Stimulated activated CD4-positive, alpha-beta T cell treated with anti-CD3 and anti-CD28 coated beads, Interleukin-2, amount 100 ng/mL, for 4 hours (primary cell): ENCODE results near the gene GNG4.
"Not testable (repeated sequence)": the region's sequence is repeated elsewhere in the genome, so short reads cannot be mapped to it uniquely, and the experiment has no call there.

ENCODE experiments used
- DNase-seq: peaks from one replicate; pipeline ENCODE4 v3.0.0-alpha.2; 2020; ENCODE audit warnings: low read depth

The GNG4 gene

DNA sequence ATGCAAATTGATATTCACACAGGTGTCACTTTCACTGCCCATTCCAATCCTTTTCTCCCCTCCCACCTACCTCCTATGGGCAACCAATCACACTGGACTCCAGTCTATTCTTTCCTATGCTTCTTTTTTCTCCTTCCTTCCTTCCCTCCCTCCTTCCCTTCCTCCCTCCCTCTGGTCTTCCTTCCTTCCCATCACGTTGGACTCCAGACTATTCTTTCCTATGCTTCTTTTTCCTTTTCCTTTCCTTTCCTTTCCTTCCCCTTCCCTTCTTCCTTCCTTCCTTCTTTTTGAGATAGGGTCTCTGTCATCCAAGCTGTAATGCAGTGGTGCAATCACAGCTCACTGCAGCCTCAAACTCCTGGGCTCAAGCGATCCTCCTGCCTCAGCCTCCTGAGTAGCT is 64.6 kb downstream of the GNG4 start:
- no peak for DNase-seq

DNA sequence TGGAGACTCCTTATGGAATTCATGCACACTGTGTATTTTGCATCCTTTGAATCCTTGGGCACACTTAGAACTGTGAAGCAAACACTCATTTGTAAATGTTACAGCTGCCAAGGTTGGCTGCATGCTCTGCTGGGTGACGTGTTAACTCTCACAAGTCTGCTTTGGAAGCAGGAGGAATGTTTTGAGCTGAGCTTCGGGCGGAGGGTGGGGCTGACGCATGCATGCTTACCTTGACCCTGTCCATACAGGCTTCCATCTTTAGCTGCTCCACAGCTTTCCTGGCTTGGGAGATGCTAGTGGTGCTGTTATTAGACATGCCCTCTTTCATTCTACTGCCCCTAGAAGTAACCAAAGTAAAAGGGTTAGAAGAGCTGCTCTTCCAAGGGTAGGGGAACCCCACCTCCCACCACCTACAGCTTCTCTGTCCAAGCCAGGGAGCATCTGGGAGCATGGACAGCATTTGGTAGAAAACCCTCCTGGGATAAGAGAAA is 66.0 kb downstream of the GNG4 start:
- DNase-seq: no peak

DNA sequence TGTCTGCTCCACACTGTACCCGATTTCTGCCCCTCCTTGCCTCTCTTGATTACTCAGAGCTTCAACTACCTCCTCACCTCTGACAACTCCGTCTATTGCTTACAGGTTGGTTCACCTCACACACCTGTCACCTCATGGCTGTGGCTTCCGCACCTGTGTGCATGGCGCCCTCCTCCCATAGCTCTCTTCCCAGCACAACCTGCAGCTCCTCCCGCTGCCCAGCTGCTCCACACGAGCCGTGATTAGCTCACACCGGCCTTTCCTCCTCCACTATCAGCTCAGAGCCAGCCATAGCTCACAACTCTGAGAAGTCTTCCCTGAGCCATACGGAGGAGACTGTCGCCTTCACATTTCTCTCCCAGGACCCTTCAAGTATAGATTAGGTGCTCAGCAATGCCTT is 67.5 kb downstream of the GNG4 start:
- no peak for DNase-seq

DNA sequence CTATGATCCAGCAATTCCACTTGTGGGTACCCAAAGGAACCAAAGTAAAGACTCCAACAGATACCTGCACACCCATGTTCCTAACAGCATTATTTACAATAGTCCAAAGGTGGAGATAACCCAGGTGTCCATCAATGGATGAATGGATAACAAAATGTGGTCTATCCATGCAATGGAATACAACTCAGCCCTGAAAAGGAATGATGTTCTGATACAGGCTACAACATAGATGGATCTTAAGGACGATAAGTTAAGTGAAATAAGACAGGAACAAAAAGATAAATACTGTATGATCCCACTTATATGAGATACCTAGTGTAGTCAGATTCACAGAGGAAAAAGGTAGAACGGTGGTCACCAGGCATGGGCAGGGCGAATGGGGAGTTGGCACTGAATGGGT is 69.7 kb downstream of the GNG4 start:
- no peak for DNase-seq

DNA sequence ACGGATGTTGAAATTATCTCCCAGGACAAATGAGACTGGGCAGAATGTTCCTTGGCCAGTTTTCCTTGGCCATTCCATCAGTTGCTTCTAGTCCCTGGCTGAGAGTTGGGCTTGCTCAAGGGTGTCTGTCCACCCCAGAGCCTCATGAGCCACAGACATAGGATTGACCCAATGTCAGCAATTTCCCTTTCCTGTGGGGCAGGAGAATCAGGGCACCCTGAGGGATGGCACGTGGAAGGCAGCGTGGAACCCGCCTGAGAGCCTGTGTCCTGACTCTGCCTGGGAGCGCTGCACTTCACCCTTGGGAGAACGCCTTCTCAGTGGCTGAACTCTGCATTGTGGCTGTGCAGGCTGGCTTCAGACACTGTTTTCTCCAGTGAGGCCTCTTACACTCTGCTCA is 74.0 kb downstream of the GNG4 start:
- DNase-seq: no peak

DNA sequence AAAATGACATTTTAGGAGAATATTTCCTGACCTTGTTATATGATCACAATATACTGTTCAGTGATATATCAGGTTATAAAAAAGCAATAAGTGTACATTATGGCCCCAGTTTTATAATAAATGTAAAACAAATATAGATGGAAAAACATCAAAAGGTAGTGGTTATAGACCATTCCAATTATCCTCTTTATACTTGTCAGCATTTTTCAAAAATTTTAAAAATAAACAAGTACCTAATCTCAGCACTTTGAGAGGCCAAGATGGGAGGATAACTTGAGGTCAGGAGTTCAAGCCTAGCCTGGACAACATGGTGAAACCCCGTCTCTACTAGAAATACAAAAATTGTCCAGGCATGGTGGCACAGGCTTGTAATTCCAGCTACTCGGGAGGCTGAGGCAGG is 75.7 kb downstream of the GNG4 start:
- no peak for DNase-seq

DNA sequence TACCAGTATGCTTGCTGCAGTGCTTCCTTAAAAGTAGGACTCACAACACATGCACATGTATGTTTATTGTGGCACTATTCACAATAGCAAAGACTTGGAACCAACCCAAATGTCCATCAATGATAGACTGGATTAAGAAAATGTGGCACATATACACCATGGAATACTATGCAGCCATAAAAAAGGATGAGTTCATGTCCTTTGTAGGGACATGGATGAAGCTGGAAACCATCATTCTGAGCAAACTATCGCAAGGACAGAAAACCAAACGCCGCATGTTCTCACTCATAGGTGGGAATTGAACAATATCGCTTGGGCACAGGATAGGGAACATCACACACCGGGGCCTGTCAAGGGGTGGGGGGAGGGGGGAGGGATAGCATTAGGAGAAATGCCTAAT is 76.6 kb downstream of the GNG4 start:
- DNase-seq: not testable (repeated sequence)

DNA sequence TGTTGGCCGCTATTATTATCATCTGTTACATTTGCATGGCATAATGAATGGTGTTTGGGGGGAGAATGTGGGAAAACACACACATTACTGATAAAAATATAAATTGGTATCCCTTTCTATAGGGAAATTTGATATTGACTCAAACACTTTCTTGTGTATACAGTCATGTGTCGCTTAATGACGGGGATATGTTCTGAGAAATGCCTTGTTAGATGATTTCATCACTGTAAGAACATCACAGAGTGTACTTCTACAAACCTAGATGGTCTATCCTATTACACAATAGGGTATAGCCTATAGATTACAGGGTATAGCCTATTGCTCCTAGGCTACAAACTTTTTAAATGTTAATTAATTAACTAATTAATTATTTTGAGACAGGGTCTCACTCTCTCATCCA is 78.1 kb downstream of the GNG4 start:
- no peak for DNase-seq

DNA sequence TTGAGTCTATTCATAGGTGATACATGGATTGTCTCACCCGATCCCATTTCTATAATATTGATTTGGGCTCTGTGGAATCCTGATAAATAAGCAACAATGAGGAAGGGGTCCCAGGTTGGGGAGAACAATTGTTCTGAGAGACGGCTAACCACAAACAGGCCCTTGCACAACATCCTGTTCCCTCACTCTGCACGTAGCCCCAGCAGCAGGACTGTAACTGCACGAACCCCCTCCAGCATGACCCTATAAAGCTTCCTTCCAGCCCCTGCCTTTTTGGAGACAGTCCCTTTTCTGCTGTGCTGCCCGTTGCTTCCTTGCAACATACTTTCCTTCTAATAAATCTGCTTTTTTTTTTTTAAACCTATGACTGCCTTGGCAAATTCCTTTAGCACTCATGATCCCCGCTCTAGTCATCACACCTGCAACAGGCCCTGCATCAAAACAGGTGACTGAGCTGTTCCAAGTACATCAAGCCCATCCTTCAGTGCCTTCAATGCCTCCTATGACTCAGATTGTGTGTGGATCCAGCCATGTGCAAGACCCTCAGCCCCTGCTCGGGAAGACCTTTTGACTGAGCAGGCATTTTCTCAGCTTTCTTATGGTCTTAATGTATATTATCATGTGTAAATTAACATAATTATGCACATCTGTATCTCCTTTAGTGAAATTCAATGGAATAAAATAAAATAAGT is 81.6 kb downstream of the GNG4 start:
- DNase-seq: no peak

DNA sequence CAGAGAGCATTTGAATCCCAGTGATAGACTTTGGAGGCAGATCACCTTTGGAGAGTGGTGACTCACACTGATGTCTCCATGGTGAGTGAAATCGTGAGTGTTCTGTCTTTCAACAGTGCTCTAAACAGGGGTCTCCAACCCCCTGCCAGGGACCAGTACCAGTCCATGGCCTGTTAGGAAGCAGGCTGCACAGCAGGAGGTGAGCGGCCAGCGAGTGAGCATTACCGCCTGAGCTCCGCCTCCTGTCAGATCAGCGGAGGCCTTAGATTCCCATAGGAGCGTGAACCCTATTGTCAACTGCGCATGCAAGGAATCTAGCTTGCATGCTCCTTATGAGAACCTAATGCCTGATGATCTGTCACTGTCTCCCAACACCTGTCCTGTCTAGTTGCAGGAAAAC is 83.5 kb downstream of the GNG4 start:
- no peak for DNase-seq

DNA sequence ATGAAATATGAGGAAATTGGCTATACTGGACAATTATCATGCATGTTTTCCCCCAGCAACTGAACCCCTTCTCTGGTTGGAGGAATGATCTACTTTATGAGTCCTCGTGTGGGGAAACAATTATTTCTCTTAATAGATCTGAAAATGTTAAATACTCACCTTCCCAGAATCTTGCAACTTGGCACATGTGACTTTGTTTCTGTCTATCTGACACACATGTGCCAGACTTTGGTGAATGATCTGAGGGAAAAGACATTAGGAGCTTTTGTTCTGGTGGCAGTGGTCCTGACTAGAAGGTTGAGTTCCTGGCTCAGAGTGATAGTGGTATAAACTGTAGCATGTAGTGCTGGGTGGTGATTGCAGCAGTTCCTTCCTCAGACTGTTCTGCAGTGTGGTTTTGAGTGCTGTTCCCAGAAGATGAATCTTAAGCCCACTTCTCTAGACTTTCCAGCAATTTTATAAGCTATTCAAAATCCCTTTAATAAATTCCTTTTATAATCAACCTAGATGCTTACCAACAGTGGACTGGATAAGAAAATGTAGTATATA is 86.0 kb downstream of the GNG4 start:
- no peak for DNase-seq

DNA sequence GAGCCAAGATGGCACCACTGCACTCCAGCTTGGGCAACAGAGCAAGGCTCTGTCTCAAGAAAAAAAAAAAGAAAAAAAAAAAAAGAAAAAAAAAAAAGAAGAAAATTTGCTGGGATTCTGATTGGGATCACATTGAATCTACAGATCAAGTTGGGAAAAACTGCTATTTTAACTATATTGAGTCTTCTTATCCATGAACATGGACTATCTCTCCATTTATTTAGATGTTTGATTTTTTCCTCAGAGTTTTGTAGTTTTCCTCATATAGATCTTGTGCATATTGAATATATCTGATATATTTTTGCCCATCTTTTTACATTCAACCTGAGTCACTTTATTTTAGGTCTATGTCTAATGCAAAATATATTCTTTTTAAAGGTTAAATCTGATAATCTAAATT is 87.0 kb downstream of the GNG4 start:
- DNase-seq: no peak

DNA sequence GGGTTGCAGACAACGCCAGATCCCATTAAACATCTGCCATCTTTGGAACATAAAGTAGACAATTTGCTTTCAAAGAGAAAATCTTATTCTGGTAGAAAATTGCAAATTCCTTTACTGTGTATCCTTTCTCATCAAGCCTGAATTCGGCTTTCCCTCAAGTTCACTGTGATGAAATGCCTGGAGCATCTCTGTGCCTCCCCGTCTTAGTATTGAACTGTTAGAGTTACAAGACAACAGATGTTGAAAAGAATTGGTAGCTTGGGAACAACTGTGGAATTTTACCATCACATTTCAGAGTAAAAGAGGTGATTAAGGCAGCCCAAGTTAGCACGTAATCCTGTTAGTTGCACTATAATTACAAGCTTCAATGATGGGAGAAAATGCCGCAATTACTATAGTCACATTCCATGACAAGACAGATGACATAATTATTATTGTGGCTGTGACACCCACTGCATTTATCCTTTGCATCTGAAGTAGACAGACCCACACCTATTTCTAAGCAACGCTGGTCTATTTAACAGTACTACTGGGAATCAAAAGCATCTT is 90.9 kb downstream of the GNG4 start:
- no peak for DNase-seq

DNA sequence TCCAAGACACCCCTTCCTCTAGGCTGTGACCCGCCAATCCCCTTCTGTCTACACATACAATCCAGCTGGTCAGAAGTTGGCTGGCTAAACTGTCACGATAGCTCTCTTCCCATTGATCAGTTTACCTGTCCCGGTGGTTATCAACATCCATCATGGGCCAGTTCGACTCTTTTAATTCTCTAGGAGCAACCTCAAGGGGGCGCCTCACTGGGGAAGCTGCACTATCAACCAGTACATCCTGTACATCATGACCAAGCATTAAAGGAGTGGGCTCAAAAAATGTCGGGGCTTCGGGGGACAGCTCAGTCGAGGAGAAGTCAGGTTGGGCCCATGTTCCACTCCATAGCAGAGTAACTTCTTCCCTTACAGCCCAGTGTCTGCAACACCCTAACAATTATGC is 92.1 kb downstream of the GNG4 start:
- no peak for DNase-seq

DNA sequence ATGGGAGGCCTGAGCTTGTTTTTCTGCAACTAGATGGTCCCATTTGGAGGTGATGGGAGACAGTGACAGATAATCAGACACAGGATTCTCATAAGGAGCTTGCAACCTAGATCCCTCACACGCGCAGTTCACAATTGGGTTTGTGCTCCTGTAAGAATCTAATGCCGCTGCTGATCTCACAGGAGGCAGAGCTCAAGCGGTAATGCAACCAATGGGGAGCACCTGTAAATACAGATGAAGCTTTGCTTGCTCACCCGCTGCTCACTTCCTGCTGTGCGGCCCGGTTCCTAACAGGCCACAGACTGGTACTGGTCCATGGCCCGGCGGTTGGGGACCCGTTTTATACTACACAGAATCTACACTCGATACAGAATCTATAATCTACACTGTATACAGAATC is 92.8 kb downstream of the GNG4 start:
- DNase-seq: no peak

DNA sequence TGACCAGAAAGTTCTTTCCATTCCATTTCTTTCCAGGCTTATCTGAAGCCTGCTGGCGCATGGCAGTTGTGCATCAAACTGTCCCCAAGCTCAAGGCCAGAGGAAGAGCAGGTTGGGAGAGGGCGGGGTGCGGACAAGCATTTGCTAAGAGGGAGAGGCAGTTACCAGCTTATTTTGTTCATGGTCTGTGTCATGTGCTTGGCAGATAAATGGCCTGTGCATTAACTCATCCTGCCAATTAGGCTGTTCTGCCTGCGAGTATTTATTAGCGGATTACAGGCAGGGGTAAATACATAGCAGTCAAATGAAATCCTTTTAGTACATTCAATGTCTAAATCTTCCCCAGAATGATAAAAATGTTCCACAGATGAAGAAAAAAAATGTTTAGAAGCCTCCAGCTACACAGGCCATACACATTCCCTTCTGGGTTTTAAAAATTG is 96.5 kb downstream of the GNG4 start:
- DNase-seq: no peak

DNA sequence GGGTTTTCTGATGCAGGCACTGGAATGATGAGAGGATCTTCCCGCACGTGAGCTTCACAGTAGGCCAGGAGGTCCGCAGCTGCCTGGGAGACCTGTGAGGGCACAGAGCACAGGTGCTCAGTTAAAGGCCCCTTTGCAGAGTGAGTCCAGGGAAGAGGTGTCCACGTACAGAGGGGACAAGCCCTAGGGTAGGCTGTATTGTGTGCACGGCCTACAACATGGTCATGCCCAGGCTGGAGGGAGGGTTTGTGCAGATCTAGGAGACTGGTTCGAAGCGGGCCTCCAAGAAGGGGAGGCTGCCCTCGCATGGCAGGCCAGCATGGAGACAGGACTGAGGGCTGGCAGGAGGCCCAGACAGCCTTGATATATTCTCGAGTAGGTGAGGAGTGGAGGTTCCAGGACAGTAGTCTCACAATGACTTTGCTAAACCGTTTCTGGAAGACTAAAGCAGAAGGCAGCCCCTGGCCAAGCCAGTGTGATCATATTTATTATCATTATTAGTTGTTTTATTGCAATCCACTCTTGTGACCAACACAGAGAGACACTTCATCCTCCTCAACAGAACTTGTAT is 97.4 kb downstream of the GNG4 start:
- no peak for DNase-seq

DNA sequence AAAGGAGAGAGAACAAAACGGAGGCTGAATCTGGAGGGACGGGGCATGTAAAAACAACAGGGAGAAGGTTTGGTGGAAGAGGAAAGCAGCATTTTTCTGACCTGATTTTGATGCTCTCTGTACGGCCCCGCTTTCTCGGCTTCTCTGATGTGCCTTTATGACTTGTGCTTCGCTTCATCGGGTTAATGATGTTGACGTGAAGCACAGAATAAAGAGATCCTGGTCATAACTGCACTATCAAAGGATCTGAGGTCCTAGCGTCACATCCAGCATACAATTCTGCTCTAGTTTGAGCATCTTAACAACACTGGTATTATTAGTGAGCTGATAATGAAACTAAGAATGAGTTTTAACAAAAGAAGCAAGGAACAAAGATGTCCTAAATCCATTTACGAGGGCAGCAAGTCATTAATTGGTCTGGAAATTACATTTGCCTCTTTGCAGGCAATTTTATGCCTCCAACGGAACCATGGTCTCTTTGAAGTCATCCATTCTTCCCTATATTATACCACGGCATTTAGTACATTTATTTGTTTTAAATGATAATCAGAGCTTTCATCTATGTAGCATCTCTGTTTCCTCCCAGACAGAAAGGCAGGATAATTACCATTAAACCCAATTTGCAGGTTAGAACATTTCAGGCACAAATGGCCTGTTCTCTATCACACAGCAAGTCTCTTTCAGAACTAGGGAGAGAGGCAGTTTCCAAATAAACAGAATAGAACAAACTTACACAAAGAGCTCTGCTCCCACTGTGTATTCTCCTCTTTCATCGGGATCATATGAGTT is 100.0 kb downstream of the GNG4 start:
- DNase-seq: no peak

DNA sequence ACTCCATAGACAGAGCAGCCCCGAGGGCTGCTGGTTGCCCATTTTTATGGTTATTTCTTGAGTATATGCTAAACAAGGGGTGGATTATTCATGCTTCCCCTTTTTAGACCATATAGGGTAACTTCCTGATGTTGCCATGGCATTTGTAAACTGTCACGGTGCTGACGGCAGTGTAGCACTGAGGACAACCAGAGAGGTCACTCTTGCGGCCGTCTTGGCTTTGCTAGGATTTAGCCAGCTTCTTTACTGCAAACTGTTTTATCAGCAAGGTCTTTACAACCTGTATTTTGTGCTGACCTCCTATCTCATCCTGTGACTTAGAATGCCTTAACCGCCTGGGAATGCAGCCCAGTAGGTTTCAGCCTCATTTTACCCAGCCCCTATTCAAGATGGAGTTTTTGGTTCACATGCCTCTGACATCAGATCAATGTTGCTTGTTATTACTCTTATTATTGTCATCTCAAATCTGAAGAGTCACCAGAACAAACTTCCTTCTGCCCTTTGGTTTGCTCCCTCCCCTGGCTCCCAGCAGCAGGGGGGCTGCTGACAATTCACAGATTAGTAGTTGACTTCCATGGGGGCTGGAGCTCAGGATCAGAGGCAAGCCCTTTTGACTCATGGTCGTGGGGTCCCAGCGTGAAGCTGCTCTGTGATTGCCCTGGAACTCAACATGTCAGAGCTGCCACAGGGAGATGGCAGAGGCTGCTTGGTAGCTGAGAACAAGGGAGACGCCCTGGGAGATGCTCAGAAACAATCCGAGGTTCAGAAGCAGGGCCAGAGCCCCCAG is 103.0 kb downstream of the GNG4 start:
- DNase-seq: not testable (repeated sequence)

DNA sequence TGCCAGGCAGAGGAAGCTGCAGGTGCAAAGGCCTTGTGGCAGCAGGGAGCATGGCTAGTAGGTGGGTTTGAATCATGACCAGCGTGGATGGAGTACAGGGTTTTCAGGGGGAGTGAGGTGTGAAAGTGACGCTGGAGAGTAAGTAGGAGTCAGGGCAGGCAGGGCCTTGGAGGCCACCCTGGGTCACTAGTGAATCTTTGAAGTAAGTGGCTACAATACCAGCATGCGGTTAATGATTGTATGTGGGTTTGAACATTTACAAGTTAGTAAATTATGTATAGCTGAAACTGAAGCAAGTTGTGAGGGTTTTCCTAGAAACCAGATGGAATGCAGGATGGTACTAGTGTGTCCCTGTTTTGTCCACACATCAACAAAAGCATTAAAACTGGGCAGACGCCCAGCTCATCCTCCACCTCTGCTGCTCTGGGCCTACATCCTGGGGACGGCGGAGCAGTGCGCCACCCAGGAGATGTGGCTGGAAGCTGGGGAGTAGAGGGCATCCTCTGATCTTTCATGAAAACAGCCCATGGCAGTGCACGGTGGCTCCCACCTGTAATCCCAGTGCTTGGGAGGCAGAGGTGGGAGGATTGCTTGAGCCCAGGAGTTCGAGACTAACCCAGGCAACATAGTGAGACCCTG is 104.2 kb downstream of the GNG4 start:
- no peak for DNase-seq

DNA sequence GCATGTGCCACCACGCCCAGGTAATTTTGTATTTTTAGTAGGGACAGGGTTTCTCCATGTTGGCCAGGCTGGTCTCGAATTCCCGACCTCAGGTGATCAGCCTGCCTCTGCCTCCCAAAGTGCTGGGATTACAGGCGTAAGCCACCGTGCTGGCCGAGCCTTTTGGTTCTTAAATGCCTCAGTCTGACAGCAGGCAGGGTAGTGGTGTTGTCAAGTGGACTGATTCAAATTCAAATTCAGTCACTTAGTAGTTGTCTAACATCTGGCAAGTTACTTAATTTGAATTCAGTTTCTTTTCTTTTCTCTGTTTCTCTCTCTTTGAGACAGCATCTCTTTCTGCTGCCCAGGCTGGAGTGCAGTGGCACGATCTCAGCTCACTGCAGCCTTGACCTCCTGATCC is 106.7 kb downstream of the GNG4 start:
- not testable (repeated sequence) for DNase-seq
